Measurements from ENCODE around the gene ZNF607. TPM values are rescaled to one million over a fixed set of nuclear protein-coding genes. Genes with fewer than 3 reads are reported as not detected.

ZNF607 gene
- total and polyA plus RNA-seq, 12 donors, result 2.0 to 8.4 (median 6.0) TPM

DNA sequence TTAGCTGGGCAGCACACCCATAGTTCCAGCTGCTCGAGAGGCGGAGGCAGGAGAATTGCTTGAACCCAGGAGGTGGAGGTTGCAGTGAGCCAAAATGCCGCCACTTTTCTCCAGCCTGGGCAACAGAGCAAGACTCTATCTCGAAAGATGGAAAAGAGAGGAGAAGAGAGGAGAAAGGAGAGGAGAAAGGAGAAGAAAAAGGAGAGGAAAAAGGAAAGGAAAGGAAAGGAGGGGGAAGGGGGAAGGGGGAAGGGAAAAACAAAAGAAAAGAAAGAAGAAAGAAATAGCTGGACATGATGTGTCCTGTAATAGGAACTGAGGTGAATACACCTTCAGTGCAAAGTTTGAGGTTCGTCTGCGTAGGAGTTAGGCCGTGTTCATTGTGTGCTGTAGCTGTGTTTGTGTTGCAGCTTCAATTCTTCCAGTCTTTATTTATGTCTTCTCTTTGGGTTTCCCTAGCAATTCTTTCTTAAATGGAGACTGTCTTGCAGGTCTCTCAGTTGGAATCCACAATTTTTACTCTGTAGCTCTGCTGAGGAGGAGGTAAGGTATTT is 13.4 kb downstream of the ZNF607 start:
- intact Hi-C loops (cut with DNase I), result no loop called here
- TF ChIP-seq, protein P1, sequence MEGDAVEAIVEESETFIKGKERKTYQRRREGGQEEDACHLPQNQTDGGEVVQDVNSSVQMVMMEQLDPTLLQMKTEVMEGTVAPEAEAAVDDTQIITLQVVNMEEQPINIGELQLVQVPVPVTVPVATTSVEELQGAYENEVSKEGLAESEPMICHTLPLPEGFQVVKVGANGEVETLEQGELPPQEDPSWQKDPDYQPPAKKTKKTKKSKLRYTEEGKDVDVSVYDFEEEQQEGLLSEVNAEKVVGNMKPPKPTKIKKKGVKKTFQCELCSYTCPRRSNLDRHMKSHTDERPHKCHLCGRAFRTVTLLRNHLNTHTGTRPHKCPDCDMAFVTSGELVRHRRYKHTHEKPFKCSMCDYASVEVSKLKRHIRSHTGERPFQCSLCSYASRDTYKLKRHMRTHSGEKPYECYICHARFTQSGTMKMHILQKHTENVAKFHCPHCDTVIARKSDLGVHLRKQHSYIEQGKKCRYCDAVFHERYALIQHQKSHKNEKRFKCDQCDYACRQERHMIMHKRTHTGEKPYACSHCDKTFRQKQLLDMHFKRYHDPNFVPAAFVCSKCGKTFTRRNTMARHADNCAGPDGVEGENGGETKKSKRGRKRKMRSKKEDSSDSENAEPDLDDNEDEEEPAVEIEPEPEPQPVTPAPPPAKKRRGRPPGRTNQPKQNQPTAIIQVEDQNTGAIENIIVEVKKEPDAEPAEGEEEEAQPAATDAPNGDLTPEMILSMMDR (IDR thresholded peaks at IDR 0.05), result no peak
- DNase-seq, result no peak
- H3K36me3 ChIP-seq, result peaks cover 0 to 95% (median 25%) of the 10 kb centered on the region in 9 donors
- WGBS, 2 donors, result 96 to 97% methylated on average over 7 of the region's 7 CpGs
- H3K4me3 ChIP-seq, result no peak overlapping the region
- peaks cover 0 to 54% (median 0%) of the 10 kb centered on the region in 11 donors for H3K9me3 ChIP-seq
- no peaks in the 10 kb centered on the region for H3K27me3 ChIP-seq
- no peaks in the 10 kb centered on the region for H3K4me1 ChIP-seq
- H3K27ac ChIP-seq, result no peak overlapping the region
- no peak for ATAC-seq

DNA sequence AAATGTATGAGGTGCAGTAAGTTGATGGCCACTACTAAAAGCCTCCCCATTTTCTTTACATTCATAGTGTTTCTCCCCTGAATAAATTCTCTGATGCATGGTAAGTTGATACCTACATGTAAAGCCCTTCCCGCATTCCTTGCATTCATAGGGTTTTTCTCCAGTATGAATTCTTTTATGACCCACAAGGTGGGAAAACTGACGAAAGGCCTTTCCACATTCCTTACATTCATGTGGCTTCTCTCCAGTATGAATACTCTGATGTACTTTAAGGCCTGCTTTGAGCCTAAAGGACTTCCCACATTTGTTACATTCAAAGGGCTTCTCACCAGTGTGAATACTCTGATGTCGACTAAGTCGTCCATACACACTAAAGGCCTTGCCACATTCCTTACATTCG is 20.5 kb downstream of the ZNF607 start:
- Histone ChIP-seq H3K36me3 (peaks cover 0 to 72% (median 15%) of the 10 kb centered on the region in 9 donors), H3K9me3 (peaks cover 0 to 76% (median 0%) of the 10 kb centered on the region in 11 donors), H3K4me1 (no peaks in the 10 kb centered on the region), H3K27me3 (no peaks in the 10 kb centered on the region), H3K4me3 (no peak overlapping the region), H3K27ac (no peak overlapping the region)
- DNase-seq (no peak), ATAC-seq (no peak)
- intact Hi-C loops (cut with DNase I), result loop anchor here in 2 of 10 donors (10.0 kb wide), 1 partner anchor 104 kb away; the partner anchor contains the start of genes ZNF540 (in 2 of the 2) and ZNF571 (in 2 of the 2)
- TF ChIP-seq, protein P1 (IDR thresholded peaks at IDR 0.05), result no peak
- WGBS, 2 donors, result 85 to 92% methylated on average over 5 of the region's 5 CpGs

DNA sequence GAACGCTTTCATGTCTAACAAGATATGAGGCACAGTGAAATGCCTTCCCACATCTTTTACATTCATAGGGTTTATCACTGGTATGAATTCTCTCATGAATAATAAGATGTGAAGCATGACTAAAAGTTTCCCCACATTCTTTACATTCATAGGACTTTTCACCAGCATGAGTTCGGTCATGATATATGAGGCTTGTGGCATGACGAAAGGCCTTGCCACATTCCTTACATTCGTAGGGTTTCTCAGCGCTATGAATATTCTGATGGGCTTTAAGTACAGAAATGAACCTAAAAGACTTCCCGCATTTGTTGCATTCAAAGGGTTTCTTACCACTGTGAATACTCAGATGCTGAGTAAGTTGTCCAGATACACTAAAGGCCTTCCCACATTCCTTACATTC is 21.3 kb downstream of the ZNF607 start:
- DNase-seq (no peak), ATAC-seq (no peak)
- H3K4me1 ChIP-seq, result no peaks in the 10 kb centered on the region
- H3K9me3 ChIP-seq, result peaks cover 0 to 68% (median 0%) of the 10 kb centered on the region in 11 donors
- no peak overlapping the region for H3K4me3 ChIP-seq
- TF ChIP-seq, protein P1 (IDR thresholded peaks at IDR 0.05), result no peak
- WGBS, 2 donors, result 93 to 95% methylated on average over 6 of the region's 6 CpGs
- peaks cover 0 to 64% (median 15%) of the 10 kb centered on the region in 9 donors for H3K36me3 ChIP-seq
- H3K27me3 ChIP-seq, result no peaks in the 10 kb centered on the region
- H3K27ac ChIP-seq, result no peak overlapping the region
- intact Hi-C loops (cut with DNase I), result loop anchor here in 2 of 10 donors (10.0 kb wide), 1 partner anchor 103 kb away; the partner anchor contains the start of genes ZNF540 (in 2 of the 2) and ZNF571 (in 2 of the 2)

DNA sequence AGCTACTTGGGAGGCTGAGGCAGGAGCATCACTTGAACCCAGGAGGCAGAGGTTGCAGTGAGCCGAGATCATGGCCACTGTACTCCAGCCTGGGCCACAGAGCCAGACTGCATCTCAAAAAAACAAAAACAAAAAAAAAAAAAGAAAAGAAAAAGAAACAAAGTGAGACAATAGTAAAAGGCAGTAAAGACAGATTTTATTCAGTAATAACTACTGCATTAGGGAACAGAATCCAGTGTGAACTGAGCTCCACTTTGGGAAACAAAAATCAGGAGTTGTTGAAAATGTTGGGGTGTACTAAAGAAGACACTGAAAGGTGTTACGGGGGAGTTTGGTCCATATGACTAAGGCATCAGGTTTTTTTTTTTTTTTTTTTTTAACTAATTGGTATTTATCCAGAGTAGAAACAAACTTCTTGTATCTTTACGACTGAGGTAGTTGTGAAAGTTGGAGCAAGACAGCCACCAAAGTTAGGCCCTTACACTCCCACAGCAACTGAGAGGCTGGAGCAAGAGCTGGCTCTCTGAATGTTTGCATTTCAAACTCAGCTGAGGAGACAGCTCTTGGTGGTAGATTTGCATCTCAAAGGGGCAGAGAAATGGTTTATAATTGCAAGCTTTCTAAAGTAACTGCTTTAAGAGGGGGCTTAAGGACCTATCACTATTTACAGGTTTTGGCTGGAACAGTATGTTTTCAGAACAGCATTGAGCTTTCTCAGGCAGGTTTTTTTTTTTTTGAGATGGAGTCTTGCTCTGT is 24.2 kb downstream of the ZNF607 start:
- DNase-seq, result no peak
- H3K27me3 ChIP-seq, result no peaks in the 10 kb centered on the region
- peaks cover 0 to 46% (median 0%) of the 10 kb centered on the region in 11 donors for H3K9me3 ChIP-seq
- peaks cover 0 to 18% (median 8%) of the 10 kb centered on the region in 9 donors for H3K4me1 ChIP-seq
- H3K27ac ChIP-seq, result no peak overlapping the region
- H3K36me3 ChIP-seq, result peaks cover 0 to 44% (median 15%) of the 10 kb centered on the region in 9 donors
- TF ChIP-seq, protein P1 (IDR thresholded peaks at IDR 0.05), result no peak
- no peak for ATAC-seq
- intact Hi-C loops (cut with DNase I), result loop anchor here in 2 of 10 donors (10.0 kb wide), 1 partner anchor 101 kb away; the partner anchor contains the start of genes ZNF540 (in 2 of the 2) and ZNF571 (in 2 of the 2)
- 82 to 85% methylated on average over 3 of the region's 3 CpGs for WGBS, 2 donors
- no peak overlapping the region for H3K4me3 ChIP-seq

All from heart right ventricle (tissue), 16 donors.